Measurements from ENCODE around the gene LPCAT3. TPM values are rescaled to one million over a fixed set of nuclear protein-coding genes. Genes with fewer than 3 reads are reported as not detected.

Gene LPCAT3
- polyA plus RNA-seq, 1 donor (not counting 4 experiments of a cell fraction or from before 2014, with no cell fraction given), result 69.1 TPM

DNA sequence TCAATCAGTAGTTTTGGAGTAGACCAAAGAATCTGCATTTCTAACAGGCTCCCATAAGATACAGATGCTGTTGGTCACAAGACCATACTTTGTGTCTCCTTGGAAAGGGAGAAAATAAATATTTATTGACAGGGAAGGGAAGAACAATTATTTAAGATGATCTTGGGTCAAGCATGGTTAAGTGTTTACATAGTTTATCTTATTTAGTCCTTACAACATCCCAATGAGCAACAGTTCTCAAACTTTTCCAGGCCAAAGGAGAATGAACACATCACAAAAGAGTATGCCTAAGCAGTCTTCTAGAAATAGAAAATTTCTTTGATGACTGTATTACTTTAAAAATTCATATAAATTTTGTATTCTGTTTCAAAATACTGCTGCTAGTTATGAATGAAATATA is 8.8 kb downstream of the LPCAT3 start:
- no peak overlapping the region for H2AFZ ChIP-seq (ENCODE audit: control insufficient read depth, low read length)
- no peaks in the 10 kb centered on the region for H3K4me1 ChIP-seq (ENCODE audit: control insufficient read depth, extremely low read depth, insufficient read depth, low read length)
- DNase-seq (ENCODE audit: low read depth, low spot score), result no peak
- FAIRE-seq, result no peak
- no peaks in the 10 kb centered on the region for H3K27me3 ChIP-seq (ENCODE audit: control insufficient read depth, extremely low read depth, insufficient read depth, low read length)
- no peak overlapping the region for H3K4me2 ChIP-seq (ENCODE audit: control insufficient read depth, extremely low read depth, insufficient read depth, low read depth, low read length)
- H3K27ac ChIP-seq (ENCODE audit: control insufficient read depth, insufficient read depth, low read length), result no peak overlapping the region
- H4K20me1 ChIP-seq (ENCODE audit: control insufficient read depth, extremely low read depth, insufficient read depth, low read length), result no peaks in the 10 kb centered on the region
- H3K4me3 ChIP-seq (ENCODE audit: control insufficient read depth in 2 of 3, extremely low read depth in 1 of 3, insufficient read depth in 2 of 3, low read depth in 1 of 3, low read length in 3 of 3), result no peak overlapping the region
- H3K9ac ChIP-seq (ENCODE audit: control insufficient read depth, extremely low read depth, insufficient read depth, low read length), result no peak overlapping the region
- no peaks in the 10 kb centered on the region for H3K9me3 ChIP-seq (ENCODE audit: control insufficient read depth, low read depth, low read length)
- peaks cover 3% of the 10 kb centered on the region in 2 experiments for H3K36me3 ChIP-seq (ENCODE audit: control insufficient read depth in 2 of 2, extremely low read depth in 1 of 2, insufficient read depth in 2 of 2, low read length in 2 of 2)
- peaks cover 3% of the 10 kb centered on the region for H3K79me2 ChIP-seq (ENCODE audit: control insufficient read depth, insufficient read depth, low read length)
- no peak for TF ChIP-seq EZH2 (IDR thresholded peaks at IDR 0.05; ENCODE audit: low read length)
- TF ChIP-seq, protein P1, sequence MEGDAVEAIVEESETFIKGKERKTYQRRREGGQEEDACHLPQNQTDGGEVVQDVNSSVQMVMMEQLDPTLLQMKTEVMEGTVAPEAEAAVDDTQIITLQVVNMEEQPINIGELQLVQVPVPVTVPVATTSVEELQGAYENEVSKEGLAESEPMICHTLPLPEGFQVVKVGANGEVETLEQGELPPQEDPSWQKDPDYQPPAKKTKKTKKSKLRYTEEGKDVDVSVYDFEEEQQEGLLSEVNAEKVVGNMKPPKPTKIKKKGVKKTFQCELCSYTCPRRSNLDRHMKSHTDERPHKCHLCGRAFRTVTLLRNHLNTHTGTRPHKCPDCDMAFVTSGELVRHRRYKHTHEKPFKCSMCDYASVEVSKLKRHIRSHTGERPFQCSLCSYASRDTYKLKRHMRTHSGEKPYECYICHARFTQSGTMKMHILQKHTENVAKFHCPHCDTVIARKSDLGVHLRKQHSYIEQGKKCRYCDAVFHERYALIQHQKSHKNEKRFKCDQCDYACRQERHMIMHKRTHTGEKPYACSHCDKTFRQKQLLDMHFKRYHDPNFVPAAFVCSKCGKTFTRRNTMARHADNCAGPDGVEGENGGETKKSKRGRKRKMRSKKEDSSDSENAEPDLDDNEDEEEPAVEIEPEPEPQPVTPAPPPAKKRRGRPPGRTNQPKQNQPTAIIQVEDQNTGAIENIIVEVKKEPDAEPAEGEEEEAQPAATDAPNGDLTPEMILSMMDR (optimal IDR thresholded peaks at IDR 0.05 in 1 of 3, IDR thresholded peaks at IDR 0.05 in 1 of 3, conservative IDR thresholded peaks at IDR 0.05 in 1 of 3; ENCODE audit: extremely low read depth in 1 of 3, insufficient read depth in 2 of 3, low read length in 3 of 3), result no peak
- dilution Hi-C loops (cut with MboI; ENCODE audit: extremely low pct_ligation_motif_present, low sequenced_read_pairs), result no loop called here
- H3K9me1 ChIP-seq (ENCODE audit: control insufficient read depth, extremely low read depth, insufficient read depth, low read length), result no peaks in the 10 kb centered on the region

DNA sequence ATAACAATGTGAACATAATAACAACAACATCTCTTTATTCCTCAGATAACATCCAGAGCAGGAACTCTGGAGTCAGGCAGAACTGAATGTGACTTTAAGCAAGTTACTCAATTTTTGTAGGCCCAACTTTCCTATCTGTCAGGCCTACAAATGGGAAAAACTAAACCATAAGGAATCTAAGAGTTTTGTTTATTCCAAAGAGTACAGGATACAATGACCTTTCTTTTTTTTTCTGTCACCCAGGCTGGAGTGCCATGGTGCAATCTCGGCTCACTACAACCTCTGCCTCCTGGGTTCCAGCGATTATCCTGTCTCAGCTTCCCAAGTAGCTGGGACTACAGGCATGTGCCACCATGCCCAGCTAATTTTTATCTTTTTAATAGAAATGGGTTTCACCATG is 9.4 kb downstream of the LPCAT3 start:
- Histone ChIP-seq H3K79me2 (ENCODE audit: control insufficient read depth, insufficient read depth, low read length) (peaks cover 3% of the 10 kb centered on the region), H3K9me1 (ENCODE audit: control insufficient read depth, extremely low read depth, insufficient read depth, low read length) (no peaks in the 10 kb centered on the region), H3K9me3 (ENCODE audit: control insufficient read depth, low read depth, low read length) (no peaks in the 10 kb centered on the region), H4K20me1 (ENCODE audit: control insufficient read depth, extremely low read depth, insufficient read depth, low read length) (no peaks in the 10 kb centered on the region), H3K27ac (ENCODE audit: control insufficient read depth, insufficient read depth, low read length) (no peak overlapping the region), H3K9ac (ENCODE audit: control insufficient read depth, extremely low read depth, insufficient read depth, low read length) (no peak overlapping the region), H3K4me3 (ENCODE audit: control insufficient read depth in 2 of 3, extremely low read depth in 1 of 3, insufficient read depth in 2 of 3, low read depth in 1 of 3, low read length in 3 of 3) (no peak overlapping the region), H3K27me3 (ENCODE audit: control insufficient read depth, extremely low read depth, insufficient read depth, low read length) (no peaks in the 10 kb centered on the region), H3K4me1 (ENCODE audit: control insufficient read depth, extremely low read depth, insufficient read depth, low read length) (no peaks in the 10 kb centered on the region), H3K36me3 (ENCODE audit: control insufficient read depth in 2 of 2, extremely low read depth in 1 of 2, insufficient read depth in 2 of 2, low read length in 2 of 2) (peaks cover 3% of the 10 kb centered on the region in 2 experiments), H2AFZ (ENCODE audit: control insufficient read depth, low read length) (no peak overlapping the region), H3K4me2 (ENCODE audit: control insufficient read depth, extremely low read depth, insufficient read depth, low read depth, low read length) (no peak overlapping the region)
- FAIRE-seq (no peak), DNase-seq (ENCODE audit: low read depth, low spot score) (no peak)
- dilution Hi-C loops (cut with MboI; ENCODE audit: extremely low pct_ligation_motif_present, low sequenced_read_pairs), result no loop called here
- TF ChIP-seq, protein P1 (optimal IDR thresholded peaks at IDR 0.05 in 1 of 3, IDR thresholded peaks at IDR 0.05 in 1 of 3, conservative IDR thresholded peaks at IDR 0.05 in 1 of 3; ENCODE audit: extremely low read depth in 1 of 3, insufficient read depth in 2 of 3, low read length in 3 of 3), result no peak
- TF ChIP-seq EZH2 (IDR thresholded peaks at IDR 0.05; ENCODE audit: low read length), result no peak
